Measurements from ENCODE around the gene NRG2. TPM values are rescaled to one million over a fixed set of nuclear protein-coding genes. Genes with fewer than 3 reads are reported as not detected.

NRG2 gene
- total and polyA plus RNA-seq, 2 experiments from 2014 or later: 0.37 to 1.3 TPM

GRCh38 chr5:139864716-139865483, 178.2 kb downstream of the NRG2 start:
- ATAC-seq (no peak), DNase-seq (ENCODE audit: low spot score) (no peak)
- TF ChIP-seq JUNB (IDR thresholded peaks at IDR 0.05; ENCODE audit: unreplicated experiment) (no peak), ZNF331 (CRISPR knock-in tag; IDR thresholded peaks at IDR 0.05; ENCODE audit: low read depth) (no peak), STAT1 (IDR thresholded peaks at IDR 0.05; ENCODE audit: unreplicated experiment) (no peak), NANOG (IDR thresholded peaks at IDR 0.05; ENCODE audit: borderline replicate concordance) (no peak), EZH2 (IDR thresholded peaks at IDR 0.05; ENCODE audit: low read depth, unreplicated experiment) (no peak), POLR2AphosphoS5 (IDR thresholded peaks at IDR 0.05; ENCODE audit: low read depth) (no peak), ZNF114 (CRISPR knock-in tag; IDR thresholded peaks at IDR 0.05) (no peak)
- TF ChIP-seq, protein P1, sequence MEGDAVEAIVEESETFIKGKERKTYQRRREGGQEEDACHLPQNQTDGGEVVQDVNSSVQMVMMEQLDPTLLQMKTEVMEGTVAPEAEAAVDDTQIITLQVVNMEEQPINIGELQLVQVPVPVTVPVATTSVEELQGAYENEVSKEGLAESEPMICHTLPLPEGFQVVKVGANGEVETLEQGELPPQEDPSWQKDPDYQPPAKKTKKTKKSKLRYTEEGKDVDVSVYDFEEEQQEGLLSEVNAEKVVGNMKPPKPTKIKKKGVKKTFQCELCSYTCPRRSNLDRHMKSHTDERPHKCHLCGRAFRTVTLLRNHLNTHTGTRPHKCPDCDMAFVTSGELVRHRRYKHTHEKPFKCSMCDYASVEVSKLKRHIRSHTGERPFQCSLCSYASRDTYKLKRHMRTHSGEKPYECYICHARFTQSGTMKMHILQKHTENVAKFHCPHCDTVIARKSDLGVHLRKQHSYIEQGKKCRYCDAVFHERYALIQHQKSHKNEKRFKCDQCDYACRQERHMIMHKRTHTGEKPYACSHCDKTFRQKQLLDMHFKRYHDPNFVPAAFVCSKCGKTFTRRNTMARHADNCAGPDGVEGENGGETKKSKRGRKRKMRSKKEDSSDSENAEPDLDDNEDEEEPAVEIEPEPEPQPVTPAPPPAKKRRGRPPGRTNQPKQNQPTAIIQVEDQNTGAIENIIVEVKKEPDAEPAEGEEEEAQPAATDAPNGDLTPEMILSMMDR (conservative IDR thresholded peaks at IDR 0.05; ENCODE audit: low read depth in 2 of 2): no peak
- TF ChIP-seq, protein P2, sequence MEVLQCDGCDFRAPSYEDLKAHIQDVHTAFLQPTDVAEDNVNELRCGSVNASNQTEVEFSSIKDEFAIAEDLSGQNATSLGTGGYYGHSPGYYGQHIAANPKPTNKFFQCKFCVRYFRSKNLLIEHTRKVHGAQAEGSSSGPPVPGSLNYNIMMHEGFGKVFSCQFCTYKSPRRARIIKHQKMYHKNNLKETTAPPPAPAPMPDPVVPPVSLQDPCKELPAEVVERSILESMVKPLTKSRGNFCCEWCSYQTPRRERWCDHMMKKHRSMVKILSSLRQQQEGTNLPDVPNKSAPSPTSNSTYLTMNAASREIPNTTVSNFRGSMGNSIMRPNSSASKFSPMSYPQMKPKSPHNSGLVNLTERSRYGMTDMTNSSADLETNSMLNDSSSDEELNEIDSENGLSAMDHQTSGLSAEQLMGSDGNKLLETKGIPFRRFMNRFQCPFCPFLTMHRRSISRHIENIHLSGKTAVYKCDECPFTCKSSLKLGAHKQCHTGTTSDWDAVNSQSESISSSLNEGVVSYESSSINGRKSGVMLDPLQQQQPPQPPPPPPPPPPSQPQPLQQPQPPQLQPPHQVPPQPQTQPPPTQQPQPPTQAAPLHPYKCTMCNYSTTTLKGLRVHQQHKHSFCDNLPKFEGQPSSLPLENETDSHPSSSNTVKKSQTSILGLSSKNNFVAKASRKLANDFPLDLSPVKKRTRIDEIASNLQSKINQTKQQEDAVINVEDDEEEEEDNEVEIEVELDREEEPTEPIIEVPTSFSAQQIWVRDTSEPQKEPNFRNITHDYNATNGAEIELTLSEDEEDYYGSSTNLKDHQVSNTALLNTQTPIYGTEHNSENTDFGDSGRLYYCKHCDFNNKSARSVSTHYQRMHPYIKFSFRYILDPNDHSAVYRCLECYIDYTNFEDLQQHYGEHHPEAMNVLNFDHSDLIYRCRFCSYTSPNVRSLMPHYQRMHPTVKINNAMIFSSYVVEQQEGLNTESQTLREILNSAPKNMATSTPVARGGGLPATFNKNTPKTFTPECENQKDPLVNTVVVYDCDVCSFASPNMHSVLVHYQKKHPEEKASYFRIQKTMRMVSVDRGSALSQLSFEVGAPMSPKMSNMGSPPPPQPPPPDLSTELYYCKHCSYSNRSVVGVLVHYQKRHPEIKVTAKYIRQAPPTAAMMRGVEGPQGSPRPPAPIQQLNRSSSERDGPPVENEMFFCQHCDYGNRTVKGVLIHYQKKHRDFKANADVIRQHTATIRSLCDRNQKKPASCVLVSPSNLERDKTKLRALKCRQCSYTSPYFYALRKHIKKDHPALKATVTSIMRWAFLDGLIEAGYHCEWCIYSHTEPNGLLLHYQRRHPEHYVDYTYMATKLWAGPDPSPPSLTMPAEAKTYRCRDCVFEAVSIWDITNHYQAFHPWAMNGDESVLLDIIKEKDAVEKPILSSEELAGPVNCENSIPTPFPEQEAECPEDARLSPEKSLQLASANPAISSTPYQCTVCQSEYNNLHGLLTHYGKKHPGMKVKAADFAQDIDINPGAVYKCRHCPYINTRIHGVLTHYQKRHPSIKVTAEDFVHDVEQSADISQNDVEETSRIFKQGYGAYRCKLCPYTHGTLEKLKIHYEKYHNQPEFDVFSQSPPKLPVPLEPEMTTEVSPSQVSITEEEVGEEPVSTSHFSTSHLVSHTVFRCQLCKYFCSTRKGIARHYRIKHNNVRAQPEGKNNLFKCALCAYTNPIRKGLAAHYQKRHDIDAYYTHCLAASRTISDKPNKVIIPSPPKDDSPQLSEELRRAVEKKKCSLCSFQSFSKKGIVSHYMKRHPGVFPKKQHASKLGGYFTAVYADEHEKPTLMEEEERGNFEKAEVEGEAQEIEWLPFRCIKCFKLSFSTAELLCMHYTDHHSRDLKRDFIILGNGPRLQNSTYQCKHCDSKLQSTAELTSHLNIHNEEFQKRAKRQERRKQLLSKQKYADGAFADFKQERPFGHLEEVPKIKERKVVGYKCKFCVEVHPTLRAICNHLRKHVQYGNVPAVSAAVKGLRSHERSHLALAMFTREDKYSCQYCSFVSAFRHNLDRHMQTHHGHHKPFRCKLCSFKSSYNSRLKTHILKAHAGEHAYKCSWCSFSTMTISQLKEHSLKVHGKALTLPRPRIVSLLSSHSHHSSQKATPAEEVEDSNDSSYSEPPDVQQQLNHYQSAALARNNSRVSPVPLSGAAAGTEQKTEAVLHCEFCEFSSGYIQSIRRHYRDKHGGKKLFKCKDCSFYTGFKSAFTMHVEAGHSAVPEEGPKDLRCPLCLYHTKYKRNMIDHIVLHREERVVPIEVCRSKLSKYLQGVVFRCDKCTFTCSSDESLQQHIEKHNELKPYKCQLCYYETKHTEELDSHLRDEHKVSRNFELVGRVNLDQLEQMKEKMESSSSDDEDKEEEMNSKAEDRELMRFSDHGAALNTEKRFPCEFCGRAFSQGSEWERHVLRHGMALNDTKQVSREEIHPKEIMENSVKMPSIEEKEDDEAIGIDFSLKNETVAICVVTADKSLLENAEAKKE (CRISPR knock-in tag; IDR thresholded peaks at IDR 0.05): no peak
- TF ChIP-seq, protein P3, sequence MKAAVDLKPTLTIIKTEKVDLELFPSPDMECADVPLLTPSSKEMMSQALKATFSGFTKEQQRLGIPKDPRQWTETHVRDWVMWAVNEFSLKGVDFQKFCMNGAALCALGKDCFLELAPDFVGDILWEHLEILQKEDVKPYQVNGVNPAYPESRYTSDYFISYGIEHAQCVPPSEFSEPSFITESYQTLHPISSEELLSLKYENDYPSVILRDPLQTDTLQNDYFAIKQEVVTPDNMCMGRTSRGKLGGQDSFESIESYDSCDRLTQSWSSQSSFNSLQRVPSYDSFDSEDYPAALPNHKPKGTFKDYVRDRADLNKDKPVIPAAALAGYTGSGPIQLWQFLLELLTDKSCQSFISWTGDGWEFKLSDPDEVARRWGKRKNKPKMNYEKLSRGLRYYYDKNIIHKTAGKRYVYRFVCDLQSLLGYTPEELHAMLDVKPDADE (IDR thresholded peaks at IDR 0.05): no peak
- Histone ChIP-seq H3K27ac (ENCODE audit: low read depth) (no peak overlapping the region), H4K20me1 (replicated peaks; ENCODE audit: insufficient read depth) (no peaks in the 10 kb centered on the region), H3F3A (replicated peaks; ENCODE audit: low read depth) (no peaks in the 10 kb centered on the region), H3K4me3 (no peak overlapping the region), H2AFZ (no peak overlapping the region), H3K4me2 (no peak overlapping the region), H3K9me2 (ENCODE audit: insufficient read depth) (no peaks in the 10 kb centered on the region), H3K27me3 (ENCODE audit: insufficient read depth) (no peaks in the 10 kb centered on the region; the same call in 1 of the 2 replicates), H3K4me1 (ENCODE audit: insufficient read depth) (0 out of 2 replicates have a peak, but pooled peaks cover 4% of the 10 kb centered on the region), H3K36me3 (ENCODE audit: insufficient read depth) (no peaks in the 10 kb centered on the region), H3K79me2 (replicated peaks; ENCODE audit: insufficient read depth) (no peaks in the 10 kb centered on the region)
- no peak overlapping the region for H3K4me3 Mint-ChIP-seq
- H3K27ac Mint-ChIP-seq: no peak overlapping the region
- peaks cover 2% of the 10 kb centered on the region for H3K27me3 Mint-ChIP-seq (ENCODE audit: insufficient read depth, low read depth, poor library complexity)
- H3K4me1 Mint-ChIP-seq: peaks cover 9% of the 10 kb centered on the region; the same call in 2 of the 3 replicates
- no peaks in the 10 kb centered on the region for H3K9me3 Mint-ChIP-seq
- H3K36me3 Mint-ChIP-seq (ENCODE audit: low read depth): no peaks in the 10 kb centered on the region

Data from GM23338 (cell line).